ENCODE measurements around the gene LRMDA.
A peak's percentile ranks its signal among the peaks of the same experiment; 100 is the strongest.
"Not testable (repeated sequence)": the region's sequence is repeated elsewhere in the genome, so short reads cannot be mapped to it uniquely, and the experiment has no call there.

The LRMDA gene

DNA sequence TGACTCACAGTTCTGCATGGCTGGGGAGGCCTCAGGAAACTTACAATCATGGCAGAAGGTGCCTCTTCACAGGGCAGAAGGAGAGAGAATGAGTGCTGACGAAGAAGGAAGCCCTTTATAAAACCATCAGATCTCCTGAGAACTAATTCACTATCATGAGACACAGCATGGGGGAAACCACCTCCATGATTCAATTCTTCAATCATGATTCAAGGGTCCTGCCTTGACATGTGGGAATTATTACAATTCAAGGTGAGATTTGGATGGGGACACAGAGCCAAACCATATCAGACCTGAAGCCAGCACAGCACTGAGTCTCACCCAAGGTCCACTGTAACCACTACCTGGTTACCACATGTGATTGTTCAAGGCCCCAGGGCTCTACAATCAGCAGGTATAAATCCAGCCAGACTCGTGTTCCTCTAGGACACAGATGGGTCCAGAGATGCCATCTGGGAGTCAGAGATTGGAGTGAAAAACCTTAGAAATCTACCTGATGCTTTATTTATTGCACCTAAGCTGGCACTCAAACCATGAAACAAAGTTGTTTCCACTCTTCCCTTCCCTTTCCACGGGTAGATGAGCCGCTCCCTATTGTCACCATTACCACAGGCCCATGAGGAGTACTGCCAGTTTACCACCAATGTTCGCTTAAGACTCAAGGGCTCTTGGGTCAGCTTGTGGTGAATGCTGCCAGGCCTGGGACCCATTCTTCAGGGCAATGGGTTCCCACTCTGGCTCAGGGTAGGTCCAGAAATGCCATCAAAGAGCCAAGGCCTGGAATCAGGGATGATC lies 1061.5 kb downstream of the LRMDA start:
- no peak for DNase-seq

GRCh38 chr10:76497666-76498065 lies 1066.2 kb downstream of the LRMDA start:
- no peak for DNase-seq

DNA sequence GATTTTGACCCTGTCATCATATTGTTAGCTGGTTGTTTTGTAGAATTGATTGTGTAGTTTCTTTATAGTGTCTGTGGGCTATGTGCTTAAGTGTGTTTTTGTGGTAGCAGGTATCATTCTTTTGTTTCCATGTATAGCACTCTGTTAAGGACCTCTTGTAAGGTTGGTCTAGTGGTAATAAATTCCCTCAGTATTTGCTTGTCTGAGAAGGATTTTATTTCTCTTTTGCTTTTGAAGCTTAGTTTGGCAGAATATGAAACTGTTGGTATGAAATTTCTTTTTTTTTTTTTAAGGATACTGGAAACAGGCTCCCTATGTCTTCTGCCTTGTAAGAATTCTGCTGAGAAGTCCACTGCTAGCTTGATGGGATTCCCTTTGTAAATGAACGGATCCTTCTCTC lies 1073.4 kb downstream of the LRMDA start:
- no peak for DNase-seq

DNA sequence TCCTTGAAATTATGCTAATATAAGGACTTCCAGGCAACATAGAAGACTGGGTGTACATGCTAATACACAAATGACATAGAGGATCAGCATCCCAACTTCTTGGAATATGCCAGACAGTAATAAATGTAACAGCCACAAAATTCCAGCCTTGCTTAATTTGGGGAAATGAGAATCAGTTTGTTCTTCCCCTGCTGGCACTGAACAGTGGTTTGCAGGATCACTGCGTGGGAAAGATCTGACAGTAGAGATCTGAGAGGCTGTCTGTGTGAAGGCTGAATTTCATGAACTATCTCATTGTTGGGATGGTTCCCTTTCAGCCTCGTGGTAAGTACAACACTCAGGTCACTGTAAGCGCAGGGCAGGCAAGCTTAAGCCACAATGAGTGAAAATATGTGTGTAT lies 1078.0 kb downstream of the LRMDA start:
- no peak for DNase-seq

GRCh38 chr10:76514321-76514720 lies 1082.9 kb downstream of the LRMDA start:
- DNase-seq: no peak

- DNase-seq: no peak
Observed at GRCh38 chr10:76514869-76515268, 1083.4 kb downstream of the LRMDA start.

GRCh38 chr10:76522547-76522946 lies 1091.1 kb downstream of the LRMDA start:
- no peak for DNase-seq

DNA sequence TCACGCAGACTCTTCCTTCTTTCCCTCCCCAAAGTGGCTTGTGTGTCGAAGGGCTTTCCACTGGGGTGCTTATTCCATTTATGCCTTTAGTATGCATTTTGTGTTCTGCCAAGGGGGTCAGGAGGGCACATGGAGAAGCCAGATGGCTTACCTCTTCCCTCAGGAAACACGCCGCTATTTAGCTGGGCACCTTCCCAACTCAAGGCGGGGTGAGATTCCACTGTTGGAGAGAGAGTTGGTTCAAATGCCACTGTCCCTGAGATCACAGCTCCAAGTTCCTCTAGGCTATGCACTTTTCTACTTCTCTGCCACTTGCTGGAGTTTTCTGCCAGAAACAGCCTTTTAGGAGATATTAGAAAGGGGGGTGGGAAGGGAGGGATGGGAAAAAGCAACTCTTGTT lies 1091.8 kb downstream of the LRMDA start:
- DNase-seq: no peak

DNA sequence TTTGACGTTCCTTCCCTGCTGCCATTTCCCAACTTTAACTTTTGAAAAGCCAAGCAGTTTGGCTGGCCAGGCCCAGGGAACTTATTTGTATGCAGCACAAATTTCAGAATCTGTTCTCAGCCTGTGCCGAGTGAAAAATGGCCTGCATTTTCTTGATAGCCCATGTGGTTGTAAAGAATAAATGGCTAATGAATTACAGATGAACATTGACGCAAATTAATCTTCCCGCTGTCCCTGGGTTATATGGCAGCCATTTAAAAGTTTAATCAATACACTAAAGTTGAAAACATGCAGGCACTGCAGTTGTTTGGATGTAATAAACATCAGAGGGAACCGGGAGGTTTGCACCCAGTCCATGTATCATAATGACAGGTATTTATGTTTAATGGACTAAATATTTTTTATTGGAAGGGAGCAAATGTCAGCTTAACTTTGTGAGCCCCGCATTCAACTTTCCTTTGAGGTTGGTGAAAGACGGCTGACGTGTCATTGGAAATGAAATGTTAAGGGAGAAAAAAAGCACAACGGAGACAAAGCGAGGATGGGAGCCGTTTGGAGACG lies 1092.4 kb downstream of the LRMDA start:
- no peak for DNase-seq

DNA sequence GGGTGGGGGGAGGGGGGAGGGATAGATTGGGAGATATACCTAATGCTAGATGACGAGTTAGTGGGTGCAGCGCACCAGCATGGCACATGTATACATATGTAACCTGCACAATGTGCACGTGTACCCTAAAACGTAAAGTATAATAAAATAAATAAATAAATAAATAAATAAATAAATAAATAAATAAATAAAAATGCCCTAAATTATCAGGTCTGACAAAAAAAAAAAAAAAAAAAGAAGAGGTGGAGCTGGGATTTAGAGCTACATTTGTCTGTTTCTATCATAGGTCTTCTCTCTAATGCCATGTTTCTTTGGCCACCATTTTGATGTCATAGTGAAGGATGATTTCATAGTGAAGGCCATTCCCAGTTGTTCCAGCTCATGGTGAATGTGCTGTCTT lies 1095.4 kb downstream of the LRMDA start:
- DNase-seq: not testable (repeated sequence)

DNA sequence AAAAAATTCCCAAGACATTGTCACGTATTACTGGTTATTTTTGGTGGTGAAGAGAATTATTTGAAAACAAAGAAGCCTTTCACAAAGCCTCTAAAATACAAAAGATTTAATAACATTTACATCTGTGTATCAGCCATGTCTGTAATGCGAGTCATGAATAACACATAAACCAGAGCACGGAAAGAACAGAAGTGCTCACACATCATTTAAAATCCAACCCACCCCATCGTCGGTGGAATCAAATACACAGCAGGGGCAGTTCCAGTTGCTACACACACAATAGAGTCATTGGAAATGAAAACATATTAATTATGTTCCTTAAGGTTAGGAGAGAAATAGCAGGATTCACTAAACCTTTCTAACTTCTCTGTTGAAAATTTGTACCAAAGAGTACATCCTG lies 1108.9 kb downstream of the LRMDA start:
- DNase-seq: no peak

DNA sequence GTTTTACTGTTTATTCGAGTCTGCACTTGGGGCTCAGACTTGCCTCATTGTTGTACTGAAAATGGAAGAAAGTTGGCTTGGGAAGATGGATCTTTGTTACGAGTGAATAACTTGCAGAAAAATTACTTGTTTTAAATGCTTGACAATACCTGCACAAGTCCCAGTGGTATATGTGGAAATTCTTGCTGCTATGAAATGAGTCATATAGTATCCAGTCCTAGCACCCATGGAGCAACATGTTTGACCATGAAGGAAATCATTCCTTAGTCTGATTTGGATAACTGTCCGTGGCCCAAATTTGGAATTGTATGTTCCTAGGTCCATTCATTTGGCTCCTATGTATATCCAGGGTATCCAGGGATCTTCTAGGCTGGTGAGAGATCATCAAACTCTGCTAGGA lies 1109.4 kb downstream of the LRMDA start:
- no peak for DNase-seq

GRCh38 chr10:76541852-76542251 lies 1110.4 kb downstream of the LRMDA start:
- no peak for DNase-seq

GRCh38 chr10:76542307-76542930 lies 1111.0 kb downstream of the LRMDA start:
- no peak for DNase-seq

DNA sequence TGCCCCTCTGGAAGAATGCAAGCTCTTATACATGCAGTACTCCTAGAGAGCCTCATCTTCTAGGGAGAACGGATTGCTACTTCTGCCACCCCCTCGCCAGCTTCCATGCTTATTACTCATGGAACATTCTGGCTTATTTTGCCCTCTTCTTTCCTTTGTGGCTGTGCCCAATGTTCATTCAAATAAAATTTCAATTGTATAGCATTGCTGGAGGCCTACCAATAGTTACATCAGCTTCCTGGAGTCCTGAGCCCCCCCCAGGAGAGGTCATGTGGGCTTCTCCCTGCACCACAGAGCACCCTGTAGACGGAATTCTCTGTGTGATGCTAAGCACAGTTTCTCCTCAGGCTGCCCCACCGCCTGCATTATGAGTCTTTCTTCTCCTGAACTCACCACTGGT lies 1112.2 kb downstream of the LRMDA start:
- DNase-seq: no peak

DNA sequence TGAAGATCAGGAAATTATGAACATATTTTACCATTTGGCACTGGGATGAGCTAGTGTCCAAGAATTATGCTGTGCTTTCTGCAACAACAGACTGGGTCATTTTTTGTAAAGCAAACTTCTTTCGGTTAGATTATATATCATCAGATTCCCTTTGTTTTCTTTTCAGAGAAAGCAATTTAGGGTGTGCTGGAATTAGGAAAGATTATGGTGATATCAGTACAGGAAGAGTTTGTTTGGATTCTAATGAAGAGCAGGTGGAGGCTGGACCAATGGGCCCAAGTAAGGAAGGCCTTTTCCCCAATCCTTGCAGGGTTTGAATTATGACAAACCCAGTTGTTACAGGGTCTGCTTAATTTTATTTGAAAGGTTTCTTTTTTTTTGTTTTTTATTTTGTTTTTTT lies 1113.4 kb downstream of the LRMDA start:
- DNase-seq: no peak

DNA sequence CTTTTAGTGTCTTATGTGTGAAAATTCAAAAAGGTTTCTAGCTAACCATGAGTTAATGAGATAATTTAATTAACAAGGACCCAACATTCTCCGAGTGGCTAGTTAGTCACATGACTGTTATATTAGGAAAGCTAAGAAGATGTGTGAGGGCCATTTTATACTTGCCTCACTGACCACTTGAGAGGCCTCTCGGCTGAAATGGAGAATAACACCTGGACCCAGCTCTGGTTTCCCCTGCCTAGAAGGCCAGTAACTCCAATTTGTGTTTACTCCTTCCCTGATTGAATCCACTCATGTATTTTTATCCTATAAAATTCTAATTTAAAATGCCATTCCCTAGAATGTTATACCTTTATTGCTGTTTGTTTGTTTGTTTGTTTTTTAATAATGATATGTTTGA lies 1115.0 kb downstream of the LRMDA start:
- DNase-seq: no peak

GRCh38 chr10:76547352-76547972 lies 1116.0 kb downstream of the LRMDA start:
- DNase-seq: peak; percentile 73

DNA sequence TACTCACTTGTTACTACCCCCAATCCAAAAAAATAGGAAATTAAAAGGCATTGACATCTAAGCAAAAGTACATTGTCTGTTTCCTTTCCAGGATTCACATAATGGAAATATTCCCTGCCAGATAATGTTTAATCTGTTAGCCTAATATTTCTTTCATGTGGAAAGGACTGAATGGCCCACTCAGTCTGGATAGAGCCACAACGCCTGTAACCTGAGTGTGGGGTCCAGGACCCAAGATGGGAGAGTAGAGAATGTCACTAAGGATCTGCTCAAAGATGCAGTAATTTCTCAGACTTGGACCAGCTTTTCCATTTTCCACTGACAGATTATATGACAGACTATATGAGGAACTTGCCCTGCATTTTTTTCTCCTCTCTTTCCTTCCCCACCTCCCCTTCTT lies 1117.3 kb downstream of the LRMDA start:
- DNase-seq: no peak

GRCh38 chr10:76549171-76549570 lies 1117.7 kb downstream of the LRMDA start:
- DNase-seq: no peak

- DNase-seq: no peak
Observed at GRCh38 chr10:76550806-76551205, 1119.4 kb downstream of the LRMDA start.

- DNase-seq: no peak
Observed at GRCh38 chr10:76552091-76552873, 1120.9 kb downstream of the LRMDA start.

Data from activated CD4-positive, alpha-beta T cell treated with anti-CD3 and anti-CD28 coated beads, Interleukin-10, Interleukin-2, amounts not matched to agents 100 ng/mL and 50 ng/mL, durations not matched to agents 16 hours and 8 hours (primary cell).